Gastrocnemius medialis (tissue), 4 donors: ENCODE results near the gene ANKRD7. TPM values are rescaled to one million over a fixed set of nuclear protein-coding genes. Genes with fewer than 3 reads are reported as not detected.

Experiments used
- total RNA-seq, 4 donors: library from RNA; depleted of rRNA; stranded (reverse); fragments of >200 nt; gene quantifications; one replicate each; pipeline versions ENCODE4 v1.1.0 to v1.2.3, GENCODE V29; 2016

The ANKRD7 gene
- total RNA-seq, 4 donors from 2014 or later: 0.27 TPM; not detected in 3

Other genes with a start within 250 kb of the ANKRD7 start
- gene LSM8, start 40.5 kb upstream of the ANKRD7 start, total RNA-seq: 10 to 100 TPM; 13.0 to 28.1 (median 17.7) TPM